NCI-H2196 (cell line): ENCODE data around the gene MTA3.
"Not testable (repeated sequence)": the region's sequence is repeated elsewhere in the genome, so short reads cannot be mapped to it uniquely, and the experiment has no call there.

Source experiments
- DNase-seq: peaks from one replicate; lab custom pipeline; 2025; ENCODE audit not compliant: unreplicated experiment; lab: John Stamatoyannopoulos, UW

The MTA3 gene

DNA sequence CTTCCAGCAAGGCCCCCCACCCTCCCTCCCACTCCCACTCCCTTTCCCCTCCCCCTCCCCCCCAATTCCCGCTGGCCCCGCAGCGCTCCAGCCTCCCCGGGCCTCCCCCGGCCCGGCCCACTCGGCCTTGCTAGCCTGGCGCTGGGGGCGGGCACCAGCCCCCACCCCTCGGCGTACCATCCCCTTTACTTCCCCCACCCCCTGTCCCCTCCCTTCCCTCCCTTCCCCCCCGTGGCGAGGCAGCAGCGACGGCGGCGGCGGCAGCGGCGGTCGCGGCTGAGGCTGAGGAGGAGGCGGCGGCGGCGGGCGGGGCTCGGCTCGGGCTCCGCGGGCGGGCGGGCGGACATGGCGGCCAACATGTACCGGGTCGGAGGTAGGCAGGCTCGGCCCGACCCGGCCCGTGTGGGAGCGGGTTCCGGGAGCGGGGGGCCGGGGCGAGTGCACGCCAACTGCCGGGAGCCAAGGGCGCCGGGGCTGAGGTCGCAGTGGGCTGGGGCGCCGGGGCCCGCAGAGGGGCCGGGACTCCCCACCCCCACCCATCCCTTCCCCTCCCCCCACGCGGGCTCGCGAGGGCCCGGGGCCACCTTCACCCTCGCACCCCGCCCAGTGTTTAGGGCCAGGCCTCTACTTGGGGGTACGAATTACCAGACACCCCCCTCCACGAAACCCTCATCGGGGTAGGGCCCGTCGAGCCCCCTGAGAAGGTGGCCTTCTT is at the start of gene MTA3:
Gene MTA3 (plus strand): TSS at position 232 of the 715 bp plus-strand sequence. CDS start 114 bp downstream, at position 346.
- DNase-seq: peak; percentile 46

DNA sequence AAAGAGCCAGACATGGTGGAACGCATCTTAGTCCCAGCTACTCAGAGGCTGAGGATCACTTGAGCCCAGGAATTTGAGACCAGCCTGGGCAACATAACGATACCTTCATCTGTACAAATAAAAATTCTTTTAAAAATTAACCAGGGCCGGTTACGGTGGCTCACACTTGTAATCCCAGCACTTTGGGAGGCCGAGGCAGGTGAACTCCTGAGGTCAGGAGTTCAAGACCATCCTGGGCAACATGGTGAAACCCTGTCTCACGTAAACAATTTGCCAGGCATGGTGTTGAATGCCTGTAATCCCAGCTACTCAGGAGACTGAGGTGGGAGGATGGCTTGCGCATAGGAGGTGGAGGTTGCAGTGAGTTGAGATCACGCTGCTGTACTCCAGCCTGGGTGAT is 48.8 kb upstream of the MTA3 start:
- no peak for DNase-seq

- no peak for DNase-seq
These were observed 46.4 kb upstream of the MTA3 start for GRCh38 chr2:42522035-42522434.

- DNase-seq: no peak
These were observed 45.1 kb upstream of the MTA3 start for GRCh38 chr2:42523341-42523740.

GRCh38 chr2:42532397-42532796 is 36.0 kb upstream of the MTA3 start:
- DNase-seq: no peak

- DNase-seq: no peak
These were observed 30.9 kb upstream of the MTA3 start for GRCh38 chr2:42537493-42537892.

- DNase-seq: no peak
These were observed 25.6 kb upstream of the MTA3 start for GRCh38 chr2:42542871-42543270.

GRCh38 chr2:42545023-42545721 is 23.3 kb upstream of the MTA3 start:
- DNase-seq: no peak

- DNase-seq: no peak
These were observed 22.5 kb upstream of the MTA3 start for GRCh38 chr2:42545841-42546390.

DNA sequence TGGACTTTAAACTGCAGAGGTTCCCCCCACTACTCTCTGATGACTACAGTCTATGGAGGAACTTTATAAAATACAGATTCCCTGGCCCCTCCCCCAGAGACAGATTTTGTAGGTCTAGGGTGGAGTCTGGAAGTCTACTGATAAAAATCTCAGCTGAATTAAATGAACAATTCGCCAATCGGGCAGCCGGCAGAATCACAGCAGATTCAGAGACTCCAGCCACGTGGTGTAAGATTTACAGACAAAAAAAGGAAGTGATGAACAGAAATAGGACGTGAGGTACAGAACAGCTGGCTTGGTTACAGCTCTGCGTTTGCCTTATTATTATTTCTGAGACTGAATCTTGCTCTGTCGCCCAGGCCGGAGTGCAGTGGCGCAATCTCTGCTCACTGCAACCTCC is 21.4 kb upstream of the MTA3 start:
- no peak for DNase-seq

- no peak for DNase-seq
These were observed 20.8 kb upstream of the MTA3 start for GRCh38 chr2:42547446-42548295.

DNA sequence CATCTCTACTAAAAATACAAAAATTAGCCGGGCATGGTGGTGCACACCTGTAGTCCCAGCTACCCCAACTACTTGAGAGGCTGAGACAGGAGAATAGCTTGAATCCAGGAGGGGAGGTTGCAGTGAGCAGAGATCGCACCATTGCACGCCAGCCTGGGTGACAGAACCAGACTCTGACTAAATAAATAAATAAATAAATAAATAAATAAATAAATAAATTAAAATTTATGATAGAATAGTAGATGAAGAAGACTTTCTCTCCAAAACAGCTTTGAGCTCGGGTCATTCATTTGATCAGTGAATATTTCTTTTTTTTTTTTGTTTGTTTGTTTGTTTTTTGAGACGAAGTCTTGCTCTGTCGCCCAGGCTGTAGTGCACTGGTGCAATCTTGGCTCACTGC is 17.6 kb upstream of the MTA3 start:
- no peak for DNase-seq

DNA sequence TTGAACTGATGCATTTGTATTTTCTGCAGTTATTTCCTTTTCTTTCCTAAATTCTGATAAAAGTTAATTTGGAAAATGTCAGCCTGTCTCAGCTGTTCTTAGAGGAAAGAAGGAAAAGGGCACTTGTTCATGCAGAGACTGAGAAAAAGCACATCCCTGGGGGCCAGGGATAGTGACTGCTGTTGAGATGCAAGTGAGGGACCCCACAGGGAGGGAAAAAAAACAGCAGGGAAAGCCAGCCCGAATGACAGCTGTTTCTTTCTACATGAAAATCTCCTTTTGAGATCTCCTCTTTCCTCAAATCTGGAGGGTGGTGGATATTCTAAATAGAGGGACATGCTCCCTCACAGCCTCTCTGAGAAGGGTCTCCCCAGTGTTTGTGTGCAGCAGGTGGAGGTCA is 14.0 kb upstream of the MTA3 start:
- DNase-seq: no peak

GRCh38 chr2:42556315-42556890 is 12.0 kb upstream of the MTA3 start:
- no peak for DNase-seq

DNA sequence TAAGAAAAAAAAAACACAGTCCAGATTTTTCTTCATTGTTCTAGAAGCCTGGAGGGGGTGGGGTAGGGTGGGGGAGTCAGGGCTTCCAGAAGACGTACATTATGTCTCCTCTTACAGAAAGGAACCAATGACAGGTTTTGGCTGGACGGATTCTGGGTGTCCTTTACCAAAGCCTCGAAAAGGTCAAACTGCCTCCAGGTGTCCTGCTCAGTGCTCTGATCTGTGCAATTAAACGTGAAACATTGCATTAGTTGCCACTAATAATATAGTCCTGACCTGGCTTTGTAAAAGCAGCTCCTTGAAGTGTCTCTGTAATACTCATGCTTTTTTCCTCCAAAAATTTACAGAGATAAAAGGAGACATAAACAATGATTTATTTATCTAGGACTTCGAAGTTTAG is 11.1 kb upstream of the MTA3 start:
- DNase-seq: no peak

GRCh38 chr2:42558827-42559226 is 9.6 kb upstream of the MTA3 start:
- DNase-seq: no peak

GRCh38 chr2:42560133-42560532 is 8.3 kb upstream of the MTA3 start:
- not testable (repeated sequence) for DNase-seq

GRCh38 chr2:42560899-42561298 is 7.5 kb upstream of the MTA3 start:
- no peak for DNase-seq

DNA sequence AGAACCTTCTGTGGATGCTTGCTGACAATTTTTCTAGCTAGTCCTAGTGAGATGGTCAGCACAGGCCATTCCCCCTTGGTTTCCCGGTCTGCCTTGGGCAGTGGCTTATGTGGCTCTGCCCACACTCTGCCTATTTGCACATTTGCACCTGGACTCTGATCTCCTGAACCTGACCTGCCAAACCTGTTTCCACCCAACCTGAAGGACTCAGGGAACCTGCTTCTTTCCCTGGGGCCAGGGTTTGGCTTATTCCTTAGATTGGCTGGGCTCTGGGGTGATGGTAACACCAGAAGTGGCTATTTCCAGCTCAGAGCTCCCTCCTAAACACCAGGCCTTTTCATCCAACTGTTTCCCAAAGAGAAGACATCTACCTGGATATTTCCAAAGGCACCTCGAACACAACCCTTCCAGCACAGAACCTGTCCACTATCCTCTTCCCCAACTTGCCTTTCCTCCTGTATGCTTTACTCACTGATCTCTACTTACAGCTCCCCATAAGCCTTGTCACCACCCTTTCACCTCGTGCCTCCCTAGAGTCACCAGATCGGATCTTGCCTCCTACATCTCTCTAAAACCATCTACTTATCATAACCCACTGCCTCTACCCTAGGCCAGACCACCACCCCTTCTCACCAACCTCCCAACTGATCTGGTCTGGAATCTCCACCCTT is 5.8 kb upstream of the MTA3 start:
- DNase-seq: peak; percentile 66

DNA sequence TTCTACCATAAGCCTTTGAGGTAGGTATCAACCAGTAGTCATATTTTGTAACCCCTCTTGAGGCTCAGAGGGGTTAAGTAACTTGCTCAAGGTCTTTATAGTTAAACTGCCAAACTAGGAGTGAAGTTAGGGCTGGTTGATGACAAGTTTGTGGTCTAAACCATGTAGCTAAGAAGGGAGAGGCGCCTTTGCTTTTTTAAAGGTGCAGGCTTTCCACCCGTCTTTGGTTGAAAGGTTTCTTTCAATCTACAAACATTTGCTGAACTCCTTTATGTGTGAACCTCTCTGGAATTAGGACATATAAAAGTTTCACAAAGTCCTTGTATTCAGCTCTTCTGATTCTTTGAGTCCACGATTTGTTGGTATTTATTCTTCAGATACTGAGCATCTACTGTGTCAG is 2.4 kb upstream of the MTA3 start:
- DNase-seq: no peak
